ENCODE results near the gene HBZ. TPM values are rescaled to one million over a fixed set of nuclear protein-coding genes. Genes with fewer than 3 reads are reported as not detected.
"Not testable (repeated sequence)": the region's sequence is repeated elsewhere in the genome, so short reads cannot be mapped to it uniquely, and the experiment has no call there.

Gene HBZ
- total RNA-seq, 1 donor from 2014 or later = not detected

GRCh38 chr16:149024-149660 lies 3.3 kb upstream of the HBZ start:
- POLR2A ChIA-PET = no interaction called here
- no peaks in the 10 kb centered on the region for H3K36me3 Mint-ChIP-seq (ENCODE audit: low read depth)
- no peaks in the 10 kb centered on the region for H3K4me1 Mint-ChIP-seq

GRCh38 chr16:153129-153521 lies 681 bp downstream of the HBZ start:
- H3K27ac Mint-ChIP-seq; H3K36me3 Mint-ChIP-seq (ENCODE audit: low read depth); H3K4me3 Mint-ChIP-seq; H3K9me3 Mint-ChIP-seq; CTCF ChIA-PET; DNase-seq; intact Hi-C loops (cut with micrococcal nuclease); H3K4me1 Mint-ChIP-seq; ATAC-seq (ENCODE audit: low read depth); POLR2A ChIA-PET: not testable (repeated sequence)
- H3K27me3 Mint-ChIP-seq = peaks cover 35% of the 10 kb centered on the region

More at GRCh38 chr16:149024-149660, 3.3 kb upstream of the HBZ start:
- DNase-seq = no peak
- Mint-ChIP-seq H3K9me3 (no peaks in the 10 kb centered on the region), H3K4me3 (no peak overlapping the region), H3K27me3 (peaks cover 24% of the 10 kb centered on the region), H3K27ac (no peak overlapping the region)
- CTCF ChIA-PET = no interaction called here
- no peak for TF ChIP-seq CTCF (IDR thresholded peaks at IDR 0.05)
- intact Hi-C loops (cut with micrococcal nuclease) = no loop called here
- no peak for ATAC-seq (ENCODE audit: low read depth)

GRCh38 chr16:153550-154216 lies 1.2 kb downstream of the HBZ start:
- H3K27me3 Mint-ChIP-seq = peaks cover 37% of the 10 kb centered on the region
- peak; percentile 57 for ATAC-seq (ENCODE audit: low read depth)
- DNase-seq; H3K9me3 Mint-ChIP-seq; intact Hi-C loops (cut with micrococcal nuclease); POLR2A ChIA-PET; H3K36me3 Mint-ChIP-seq (ENCODE audit: low read depth); CTCF ChIA-PET; H3K27ac Mint-ChIP-seq; H3K4me3 Mint-ChIP-seq; H3K4me1 Mint-ChIP-seq: not testable (repeated sequence)

GRCh38 chr16:154217-155030 lies 2.0 kb downstream of the HBZ start:
- H3K9me3 Mint-ChIP-seq = no peaks in the 10 kb centered on the region
- intact Hi-C loops (cut with micrococcal nuclease) = no loop called here
- DNase-seq (peak; percentile 31), ATAC-seq (ENCODE audit: low read depth) (peak; percentile 57)
- ChIA-PET POLR2A (no interaction called here), CTCF (no interaction called here)
- H3K36me3 Mint-ChIP-seq (ENCODE audit: low read depth) = no peaks in the 10 kb centered on the region
- no peak for TF ChIP-seq CTCF (IDR thresholded peaks at IDR 0.05)
- no peak overlapping the region for H3K27ac Mint-ChIP-seq
- H3K27me3 Mint-ChIP-seq = peaks cover 35% of the 10 kb centered on the region
- peak overlapping the region; percentile 78 for H3K4me3 Mint-ChIP-seq
- H3K4me1 Mint-ChIP-seq = peaks cover 9% of the 10 kb centered on the region

- peaks cover 31% of the 10 kb centered on the region for H3K27me3 Mint-ChIP-seq
- intact Hi-C loops (cut with micrococcal nuclease) = no loop called here
- CTCF ChIA-PET = no interaction called here
- ATAC-seq (ENCODE audit: low read depth) (no peak), DNase-seq (no peak)
- H3K4me1 Mint-ChIP-seq = peaks cover 9% of the 10 kb centered on the region
- H3K36me3 Mint-ChIP-seq (ENCODE audit: low read depth) = no peaks in the 10 kb centered on the region
- H3K4me3 Mint-ChIP-seq = peak overlapping the region; percentile 78
- no peak overlapping the region for H3K27ac Mint-ChIP-seq
- no peak for TF ChIP-seq CTCF (IDR thresholded peaks at IDR 0.05)
- H3K9me3 Mint-ChIP-seq = no peaks in the 10 kb centered on the region
- POLR2A ChIA-PET = no interaction called here
These were observed 2.6 kb downstream of the HBZ start for GRCh38 chr16:155031-155398.

All from activated B cell treated with CpG ODN at 0.5 μM for 24 hours (primary cell).